Measurements from ENCODE around the gene EYS.

DNA sequence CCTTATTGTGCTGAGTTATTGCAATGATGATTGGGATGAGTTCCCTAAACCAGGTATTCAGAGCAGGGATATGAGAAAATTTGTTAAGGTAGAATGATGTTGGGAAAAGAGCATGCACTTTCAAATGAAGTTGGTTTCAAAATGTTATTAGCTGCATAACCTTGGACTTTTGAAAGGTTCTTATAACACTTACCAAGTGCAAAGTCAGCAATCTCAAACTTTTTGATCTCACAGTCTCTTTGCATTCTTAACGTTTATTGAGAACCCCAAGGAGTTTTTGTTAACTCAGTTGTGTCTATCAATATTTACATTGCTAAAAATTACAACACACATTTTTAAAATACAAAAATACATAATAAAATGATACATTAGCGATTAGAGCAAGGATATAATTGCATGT, 1269.0 kb downstream of the EYS start:
- TF ChIP-seq, protein P1, sequence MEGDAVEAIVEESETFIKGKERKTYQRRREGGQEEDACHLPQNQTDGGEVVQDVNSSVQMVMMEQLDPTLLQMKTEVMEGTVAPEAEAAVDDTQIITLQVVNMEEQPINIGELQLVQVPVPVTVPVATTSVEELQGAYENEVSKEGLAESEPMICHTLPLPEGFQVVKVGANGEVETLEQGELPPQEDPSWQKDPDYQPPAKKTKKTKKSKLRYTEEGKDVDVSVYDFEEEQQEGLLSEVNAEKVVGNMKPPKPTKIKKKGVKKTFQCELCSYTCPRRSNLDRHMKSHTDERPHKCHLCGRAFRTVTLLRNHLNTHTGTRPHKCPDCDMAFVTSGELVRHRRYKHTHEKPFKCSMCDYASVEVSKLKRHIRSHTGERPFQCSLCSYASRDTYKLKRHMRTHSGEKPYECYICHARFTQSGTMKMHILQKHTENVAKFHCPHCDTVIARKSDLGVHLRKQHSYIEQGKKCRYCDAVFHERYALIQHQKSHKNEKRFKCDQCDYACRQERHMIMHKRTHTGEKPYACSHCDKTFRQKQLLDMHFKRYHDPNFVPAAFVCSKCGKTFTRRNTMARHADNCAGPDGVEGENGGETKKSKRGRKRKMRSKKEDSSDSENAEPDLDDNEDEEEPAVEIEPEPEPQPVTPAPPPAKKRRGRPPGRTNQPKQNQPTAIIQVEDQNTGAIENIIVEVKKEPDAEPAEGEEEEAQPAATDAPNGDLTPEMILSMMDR (IDR thresholded peaks at IDR 0.05) = no peak
- TF ChIP-seq POLR2AphosphoS5 (IDR thresholded peaks at IDR 0.05) = no peak
- no peak for TF ChIP-seq POLR2A (IDR thresholded peaks at IDR 0.05)

Measured in gastroesophageal sphincter (tissue), 3 donors.